HepG2 (cell line): ENCODE results near the gene LMNA. TPM values are rescaled to one million over a fixed set of nuclear protein-coding genes. Genes with fewer than 3 reads are reported as not detected.

Source experiments
- CENPX ChIP-seq: sonication (generic); formaldehyde crosslinking; IDR thresholded peaks from 2 replicates; pipeline ENCODE4 v1.9.0; 2021; ENCODE audit warnings: mild to moderate bottlenecking, missing genetic modification reagents, moderate library complexity
- MEF2D ChIP-seq: sonication (generic); formaldehyde crosslinking; IDR thresholded peaks from 2 replicates; pipeline ENCODE4 v1.5.1; 2020; ENCODE audit warnings: mild to moderate bottlenecking, missing genetic modification reagents
- MIER3 ChIP-seq: IDR thresholded peaks from 2 replicates; pipeline ENCODE4 v1.6.1; 2016; ENCODE audit warnings: missing compliant biosample characterization, borderline replicate concordance
- PHF21A ChIP-seq: sonication (generic); formaldehyde crosslinking; IDR thresholded peaks from 2 replicates; pipeline ENCODE4 v1.5.0; 2020; ENCODE audit warnings: mild to moderate bottlenecking, missing genetic modification reagents
- SOX5 ChIP-seq: IDR thresholded peaks from 2 replicates; pipeline ENCODE4 v1.6.1; 2016; ENCODE audit warnings: borderline replicate concordance
- ZNF260 ChIP-seq: sonication (generic); formaldehyde crosslinking; IDR thresholded peaks from 2 replicates; pipeline ENCODE4 v1.4.0; 2020; ENCODE audit warnings: missing genetic modification reagents, low read depth, mild to moderate bottlenecking, borderline replicate concordance
- ZNF552 ChIP-seq: sonication (generic); formaldehyde crosslinking; IDR thresholded peaks from 2 replicates; pipeline ENCODE4 v1.9.0; 2022; ENCODE audit warnings: missing genetic modification reagents, mild to moderate bottlenecking, borderline replicate concordance
- ZNF891 ChIP-seq: sonication (generic); formaldehyde crosslinking; IDR thresholded peaks from 2 replicates; pipeline ENCODE4 v1.5.0; 2020; ENCODE audit warnings: mild to moderate bottlenecking, missing genetic modification reagents
- ZSCAN22 ChIP-seq: sonication (generic); formaldehyde crosslinking; IDR thresholded peaks from 2 replicates; pipeline ENCODE4 v1.4.0; 2020; ENCODE audit warnings: mild to moderate bottlenecking, missing genetic modification reagents
- polyA plus RNA-seq, 8 experiments: library from polyadenylated mRNA; depleted of rRNA in 3 of 8; stranded (reverse) in 7 of 8; unstranded in 1 of 8; fragments of >200 nt; fragmentation: Illumina TruSeq in 4 of 8; extraction: Trizol in 4 of 8; gene quantifications; 2 replicates each; pipeline versions ENCODE4 v1.2.1 to v1.2.3, GENCODE V29; 2011 to 2016; ENCODE audit warnings: low read depth in 4 of 8, missing spikeins in 1 of 8, mixed read lengths in 1 of 8; ENCODE audit not compliant: insufficient read depth in 1 of 8
- total RNA-seq, 5 experiments: library from RNA; depleted of rRNA; stranded (reverse); fragments of >200 nt; fragmentation: Illumina TruSeq; extraction: Trizol; gene quantifications; 2 replicates each; pipeline ENCODE4 v1.2.3, GENCODE V29; 2016; ENCODE audit warnings: low read depth in 1 of 5
- TF ChIP-seq, protein P1 (sequence below): sonication (generic); formaldehyde crosslinking; IDR thresholded peaks from 2 replicates; pipeline ENCODE4 v1.4.0; 2020; ENCODE audit warnings: missing genetic modification reagents, borderline replicate concordance
- TF ChIP-seq, protein P2 (sequence below): sonication (generic); formaldehyde crosslinking; IDR thresholded peaks from 2 replicates; pipeline ENCODE4 v1.4.0; 2020; ENCODE audit warnings: mild to moderate bottlenecking, missing genetic modification reagents
- TF ChIP-seq, protein P3 (sequence below): sonication (generic); formaldehyde crosslinking; IDR thresholded peaks from 2 replicates; pipeline ENCODE4 v1.4.0; 2020; ENCODE audit warnings: missing genetic modification reagents
- TF ChIP-seq, protein P4 (sequence below): sonication (generic); formaldehyde crosslinking; IDR thresholded peaks from 2 replicates; pipeline ENCODE4 v1.4.0; 2020; ENCODE audit warnings: mild to moderate bottlenecking, missing genetic modification reagents
- TF ChIP-seq, protein P5 (sequence below): IDR thresholded peaks from 2 replicates; pipeline ENCODE4 v1.6.1; 2016; ENCODE audit warnings: mild to moderate bottlenecking
- TF ChIP-seq, protein P6 (sequence below), 2 experiments: sonication (generic) in 1 of 2; formaldehyde crosslinking in 1 of 2; IDR thresholded peaks; 2 replicates each; pipeline versions ENCODE4 v1.4.0 to v1.6.1; 2018 to 2020; ENCODE audit warnings: missing genetic modification reagents in 2 of 2, borderline replicate concordance in 1 of 2, low read depth in 1 of 2, mild to moderate bottlenecking in 1 of 2, missing biosample characterization in 1 of 2

LMNA gene
- total and polyA plus RNA-seq, 2 of the 13 experiments (the other 11 are each of a cell fraction or from before 2014, with no cell fraction given): 107 to 225 TPM

DNA sequence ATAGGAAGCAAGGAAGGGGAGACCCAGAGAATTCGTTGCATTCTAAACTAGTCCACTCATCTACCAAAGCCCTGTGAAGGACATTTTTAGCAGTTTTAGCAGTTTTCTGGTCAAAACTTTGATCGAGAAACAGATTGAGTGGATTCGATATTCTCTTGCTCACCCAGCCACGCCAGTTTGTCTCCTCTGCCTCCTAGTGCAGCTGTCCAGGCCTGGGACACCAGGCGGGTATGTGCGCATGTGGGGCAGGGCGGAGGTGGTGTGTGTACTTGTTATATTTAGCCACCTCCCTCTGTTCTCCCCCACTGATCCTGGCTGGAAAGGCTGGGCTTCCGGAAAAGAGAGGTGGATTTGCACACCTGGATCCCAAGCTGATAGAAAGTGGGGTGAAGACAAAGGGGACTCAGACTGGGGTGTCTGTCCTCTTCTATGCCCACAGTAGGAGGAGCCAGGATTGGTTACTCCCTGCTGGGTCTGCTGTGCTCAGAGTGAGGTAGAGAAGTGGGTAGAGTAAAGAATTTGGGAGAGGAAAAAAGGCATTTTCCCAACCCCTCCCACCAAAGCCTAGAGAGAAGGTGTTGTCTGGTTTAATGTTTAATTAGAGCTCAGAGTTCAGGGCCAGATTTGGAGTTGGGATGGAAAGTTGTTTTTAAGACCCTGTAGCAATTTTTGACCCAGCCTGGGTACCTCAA lies 3.8 kb downstream of the LMNA start (continued):
- TF ChIP-seq, protein P1, sequence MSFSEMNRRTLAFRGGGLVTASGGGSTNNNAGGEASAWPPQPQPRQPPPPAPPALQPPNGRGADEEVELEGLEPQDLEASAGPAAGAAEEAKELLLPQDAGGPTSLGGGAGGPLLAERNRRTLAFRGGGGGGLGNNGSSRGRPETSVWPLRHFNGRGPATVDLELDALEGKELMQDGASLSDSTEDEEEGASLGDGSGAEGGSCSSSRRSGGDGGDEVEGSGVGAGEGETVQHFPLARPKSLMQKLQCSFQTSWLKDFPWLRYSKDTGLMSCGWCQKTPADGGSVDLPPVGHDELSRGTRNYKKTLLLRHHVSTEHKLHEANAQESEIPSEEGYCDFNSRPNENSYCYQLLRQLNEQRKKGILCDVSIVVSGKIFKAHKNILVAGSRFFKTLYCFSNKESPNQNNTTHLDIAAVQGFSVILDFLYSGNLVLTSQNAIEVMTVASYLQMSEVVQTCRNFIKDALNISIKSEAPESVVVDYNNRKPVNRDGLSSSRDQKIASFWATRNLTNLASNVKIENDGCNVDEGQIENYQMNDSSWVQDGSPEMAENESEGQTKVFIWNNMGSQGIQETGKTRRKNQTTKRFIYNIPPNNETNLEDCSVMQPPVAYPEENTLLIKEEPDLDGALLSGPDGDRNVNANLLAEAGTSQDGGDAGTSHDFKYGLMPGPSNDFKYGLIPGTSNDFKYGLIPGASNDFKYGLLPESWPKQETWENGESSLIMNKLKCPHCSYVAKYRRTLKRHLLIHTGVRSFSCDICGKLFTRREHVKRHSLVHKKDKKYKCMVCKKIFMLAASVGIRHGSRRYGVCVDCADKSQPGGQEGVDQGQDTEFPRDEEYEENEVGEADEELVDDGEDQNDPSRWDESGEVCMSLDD (CRISPR knock-in tag): 0 out of 2 replicates have a peak, but pooled peaks have one; percentile 53
- TF ChIP-seq MEF2D (CRISPR knock-in tag) (peak; percentile 90), ZNF260 (CRISPR knock-in tag) (no peak), MIER3 (CRISPR knock-in tag) (no peak), CENPX (no peak), SOX5 (CRISPR knock-in tag) (peak; percentile 32; the same call in 1 of the 2 replicates), PHF21A (CRISPR knock-in tag) (no peak; the same call in 1 of the 2 replicates), ZNF552 (CRISPR knock-in tag) (no peak), ZSCAN22 (CRISPR knock-in tag) (no peak), ZNF891 (CRISPR knock-in tag) (no peak)
- TF ChIP-seq, protein P2, sequence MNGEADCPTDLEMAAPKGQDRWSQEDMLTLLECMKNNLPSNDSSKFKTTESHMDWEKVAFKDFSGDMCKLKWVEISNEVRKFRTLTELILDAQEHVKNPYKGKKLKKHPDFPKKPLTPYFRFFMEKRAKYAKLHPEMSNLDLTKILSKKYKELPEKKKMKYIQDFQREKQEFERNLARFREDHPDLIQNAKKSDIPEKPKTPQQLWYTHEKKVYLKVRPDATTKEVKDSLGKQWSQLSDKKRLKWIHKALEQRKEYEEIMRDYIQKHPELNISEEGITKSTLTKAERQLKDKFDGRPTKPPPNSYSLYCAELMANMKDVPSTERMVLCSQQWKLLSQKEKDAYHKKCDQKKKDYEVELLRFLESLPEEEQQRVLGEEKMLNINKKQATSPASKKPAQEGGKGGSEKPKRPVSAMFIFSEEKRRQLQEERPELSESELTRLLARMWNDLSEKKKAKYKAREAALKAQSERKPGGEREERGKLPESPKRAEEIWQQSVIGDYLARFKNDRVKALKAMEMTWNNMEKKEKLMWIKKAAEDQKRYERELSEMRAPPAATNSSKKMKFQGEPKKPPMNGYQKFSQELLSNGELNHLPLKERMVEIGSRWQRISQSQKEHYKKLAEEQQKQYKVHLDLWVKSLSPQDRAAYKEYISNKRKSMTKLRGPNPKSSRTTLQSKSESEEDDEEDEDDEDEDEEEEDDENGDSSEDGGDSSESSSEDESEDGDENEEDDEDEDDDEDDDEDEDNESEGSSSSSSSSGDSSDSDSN (CRISPR knock-in tag): peak; percentile 44
- TF ChIP-seq, protein P3, sequence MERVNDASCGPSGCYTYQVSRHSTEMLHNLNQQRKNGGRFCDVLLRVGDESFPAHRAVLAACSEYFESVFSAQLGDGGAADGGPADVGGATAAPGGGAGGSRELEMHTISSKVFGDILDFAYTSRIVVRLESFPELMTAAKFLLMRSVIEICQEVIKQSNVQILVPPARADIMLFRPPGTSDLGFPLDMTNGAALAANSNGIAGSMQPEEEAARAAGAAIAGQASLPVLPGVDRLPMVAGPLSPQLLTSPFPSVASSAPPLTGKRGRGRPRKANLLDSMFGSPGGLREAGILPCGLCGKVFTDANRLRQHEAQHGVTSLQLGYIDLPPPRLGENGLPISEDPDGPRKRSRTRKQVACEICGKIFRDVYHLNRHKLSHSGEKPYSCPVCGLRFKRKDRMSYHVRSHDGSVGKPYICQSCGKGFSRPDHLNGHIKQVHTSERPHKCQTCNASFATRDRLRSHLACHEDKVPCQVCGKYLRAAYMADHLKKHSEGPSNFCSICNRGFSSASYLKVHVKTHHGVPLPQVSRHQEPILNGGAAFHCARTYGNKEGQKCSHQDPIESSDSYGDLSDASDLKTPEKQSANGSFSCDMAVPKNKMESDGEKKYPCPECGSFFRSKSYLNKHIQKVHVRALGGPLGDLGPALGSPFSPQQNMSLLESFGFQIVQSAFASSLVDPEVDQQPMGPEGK (CRISPR knock-in tag): peak; percentile 89
- TF ChIP-seq, protein P4, sequence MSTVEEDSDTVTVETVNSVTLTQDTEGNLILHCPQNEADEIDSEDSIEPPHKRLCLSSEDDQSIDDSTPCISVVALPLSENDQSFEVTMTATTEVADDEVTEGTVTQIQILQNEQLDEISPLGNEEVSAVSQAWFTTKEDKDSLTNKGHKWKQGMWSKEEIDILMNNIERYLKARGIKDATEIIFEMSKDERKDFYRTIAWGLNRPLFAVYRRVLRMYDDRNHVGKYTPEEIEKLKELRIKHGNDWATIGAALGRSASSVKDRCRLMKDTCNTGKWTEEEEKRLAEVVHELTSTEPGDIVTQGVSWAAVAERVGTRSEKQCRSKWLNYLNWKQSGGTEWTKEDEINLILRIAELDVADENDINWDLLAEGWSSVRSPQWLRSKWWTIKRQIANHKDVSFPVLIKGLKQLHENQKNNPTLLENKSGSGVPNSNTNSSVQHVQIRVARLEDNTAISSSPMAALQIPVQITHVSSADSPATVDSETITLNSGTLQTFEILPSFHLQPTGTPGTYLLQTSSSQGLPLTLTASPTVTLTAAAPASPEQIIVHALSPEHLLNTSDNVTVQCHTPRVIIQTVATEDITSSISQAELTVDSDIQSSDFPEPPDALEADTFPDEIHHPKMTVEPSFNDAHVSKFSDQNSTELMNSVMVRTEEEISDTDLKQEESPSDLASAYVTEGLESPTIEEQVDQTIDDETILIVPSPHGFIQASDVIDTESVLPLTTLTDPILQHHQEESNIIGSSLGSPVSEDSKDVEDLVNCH (CRISPR knock-in tag): no peak
- TF ChIP-seq, protein P5, sequence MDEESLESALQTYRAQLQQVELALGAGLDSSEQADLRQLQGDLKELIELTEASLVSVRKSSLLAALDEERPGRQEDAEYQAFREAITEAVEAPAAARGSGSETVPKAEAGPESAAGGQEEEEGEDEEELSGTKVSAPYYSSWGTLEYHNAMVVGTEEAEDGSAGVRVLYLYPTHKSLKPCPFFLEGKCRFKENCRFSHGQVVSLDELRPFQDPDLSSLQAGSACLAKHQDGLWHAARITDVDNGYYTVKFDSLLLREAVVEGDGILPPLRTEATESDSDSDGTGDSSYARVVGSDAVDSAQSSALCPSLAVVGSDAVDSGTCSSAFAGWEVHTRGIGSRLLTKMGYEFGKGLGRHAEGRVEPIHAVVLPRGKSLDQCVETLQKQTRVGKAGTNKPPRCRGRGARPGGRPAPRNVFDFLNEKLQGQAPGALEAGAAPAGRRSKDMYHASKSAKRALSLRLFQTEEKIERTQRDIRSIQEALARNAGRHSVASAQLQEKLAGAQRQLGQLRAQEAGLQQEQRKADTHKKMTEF (CRISPR knock-in tag): peak; percentile 51; the same call in 1 of the 2 replicates
- TF ChIP-seq, protein P6, sequence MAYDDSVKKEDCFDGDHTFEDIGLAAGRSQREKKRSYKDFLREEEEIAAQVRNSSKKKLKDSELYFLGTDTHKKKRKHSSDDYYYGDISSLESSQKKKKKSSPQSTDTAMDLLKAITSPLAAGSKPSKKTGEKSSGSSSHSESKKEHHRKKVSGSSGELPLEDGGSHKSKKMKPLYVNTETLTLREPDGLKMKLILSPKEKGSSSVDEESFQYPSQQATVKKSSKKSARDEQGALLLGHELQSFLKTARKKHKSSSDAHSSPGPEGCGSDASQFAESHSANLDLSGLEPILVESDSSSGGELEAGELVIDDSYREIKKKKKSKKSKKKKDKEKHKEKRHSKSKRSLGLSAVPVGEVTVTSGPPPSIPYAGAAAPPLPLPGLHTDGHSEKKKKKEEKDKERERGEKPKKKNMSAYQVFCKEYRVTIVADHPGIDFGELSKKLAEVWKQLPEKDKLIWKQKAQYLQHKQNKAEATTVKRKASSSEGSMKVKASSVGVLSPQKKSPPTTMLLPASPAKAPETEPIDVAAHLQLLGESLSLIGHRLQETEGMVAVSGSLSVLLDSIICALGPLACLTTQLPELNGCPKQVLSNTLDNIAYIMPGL (CRISPR knock-in tag; IDR thresholded peaks at IDR 0.05; ENCODE audit: borderline replicate concordance in 1 of 2, low read depth in 1 of 2): peak; percentile 44 to 75; a peak in 3 of 4 replicates
